ENCODE results near the gene IGFBP4.
A peak's percentile ranks its signal among the peaks of the same experiment; 100 is the strongest.

The IGFBP4 gene

GRCh38 chr17:40432864-40433528, 10.3 kb upstream of the IGFBP4 start:
- no peak for DNase-seq

GRCh38 chr17:40433551-40434415, 9.5 kb upstream of the IGFBP4 start:
- DNase-seq: peak; percentile 43

GRCh38 chr17:40436636-40437035, 6.6 kb upstream of the IGFBP4 start:
- DNase-seq: no peak

- no peak for DNase-seq
Measured at GRCh38 chr17:40437095-40437732, 6.0 kb upstream of the IGFBP4 start.

- DNase-seq: no peak
Measured at GRCh38 chr17:40440166-40440565, 3.1 kb upstream of the IGFBP4 start.

- no peak for DNase-seq
Measured at GRCh38 chr17:40442392-40443195, 656 bp upstream of the IGFBP4 start.

GRCh38 chr17:40443988-40444899, 994 bp downstream of the IGFBP4 start:
- DNase-seq: no peak

- no peak for DNase-seq
Measured at GRCh38 chr17:40445751-40446468, 2.7 kb downstream of the IGFBP4 start.

- DNase-seq: no peak
Measured at GRCh38 chr17:40447148-40447644, 3.9 kb downstream of the IGFBP4 start.

GRCh38 chr17:40447806-40448205, 4.6 kb downstream of the IGFBP4 start:
- no peak for DNase-seq

GRCh38 chr17:40448213-40448638, 5.0 kb downstream of the IGFBP4 start:
- DNase-seq: no peak

GRCh38 chr17:40448639-40449261, 5.5 kb downstream of the IGFBP4 start:
- DNase-seq: no peak

GRCh38 chr17:40450175-40450574, 6.9 kb downstream of the IGFBP4 start:
- DNase-seq: peak; percentile 36

- no peak for DNase-seq
Measured at GRCh38 chr17:40451420-40451819, 8.2 kb downstream of the IGFBP4 start.

- DNase-seq: no peak
Measured at GRCh38 chr17:40452216-40452787, 9.1 kb downstream of the IGFBP4 start.

GRCh38 chr17:40452921-40453378, 9.7 kb downstream of the IGFBP4 start:
- no peak for DNase-seq

- no peak for DNase-seq
Measured at GRCh38 chr17:40453881-40454612, 10.8 kb downstream of the IGFBP4 start.

GRCh38 chr17:40454613-40454995, 11.4 kb downstream of the IGFBP4 start:
- DNase-seq: no peak

- DNase-seq: no peak
Measured at GRCh38 chr17:40456396-40456951, 13.2 kb downstream of the IGFBP4 start.

Measured in activated CD4-positive, alpha-beta T cell treated with anti-CD3 and anti-CD28 coated beads, Interleukin-2, amount 50 U/mL, for 16 hours (primary cell).